ENCODE results near the gene MAMDC2.

Gene MAMDC2

DNA sequence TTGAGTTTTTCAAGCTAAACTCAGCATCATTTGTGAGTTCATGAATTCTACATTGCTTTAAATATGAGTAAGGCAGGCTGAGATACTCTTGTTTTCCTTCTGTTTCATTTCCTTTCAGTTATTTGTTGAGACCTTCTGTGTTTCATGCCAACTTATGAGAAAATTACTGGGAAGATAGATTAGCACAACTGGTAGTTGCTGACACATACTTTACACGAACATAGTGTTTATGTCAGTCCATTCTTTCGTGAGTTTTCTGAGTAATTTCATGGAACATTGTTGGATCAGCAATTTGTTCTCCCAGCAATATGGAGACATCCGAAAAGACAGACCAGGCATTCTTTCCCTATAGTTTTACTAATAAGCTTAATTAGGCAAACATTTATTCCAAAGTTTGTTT is 113.1 kb downstream of the MAMDC2 start:
- no peak overlapping the region for H2BK5ac ChIP-seq (ENCODE audit: low read length)
- no peak overlapping the region for H3K4me3 ChIP-seq (ENCODE audit: low read length)
- no peak overlapping the region for H3K18ac ChIP-seq (ENCODE audit: low read length)
- no peaks in the 10 kb centered on the region for H3K79me2 ChIP-seq (ENCODE audit: control insufficient read depth, insufficient read depth, low read length)
- H4K5ac ChIP-seq (ENCODE audit: low read length), result no peak overlapping the region
- H3K4me2 ChIP-seq (ENCODE audit: low read length), result no peak overlapping the region
- no peak overlapping the region for H2BK120ac ChIP-seq (ENCODE audit: low read depth, low read length)
- no peaks in the 10 kb centered on the region for H3K4me1 ChIP-seq (ENCODE audit: control insufficient read depth, low read depth, low read length)
- H2BK15ac ChIP-seq (replicated peaks; ENCODE audit: low read depth), result no peak overlapping the region
- H3K27ac ChIP-seq (ENCODE audit: low read depth, low read length), result no peak overlapping the region
- no peaks in the 10 kb centered on the region for H3K79me1 ChIP-seq (ENCODE audit: low read length)
- WGBS (ENCODE audit: extremely low coverage, insufficient coverage, low lambda C conversion rate), result no CpG with 5 or more reads among the region's 3 CpGs
- no peak overlapping the region for H4K8ac ChIP-seq (ENCODE audit: low read depth, low read length)
- H3K27me3 ChIP-seq (ENCODE audit: insufficient read depth, low read length, poor library complexity), result no peaks in the 10 kb centered on the region
- H2AK5ac ChIP-seq (ENCODE audit: low read length), result no peak overlapping the region
- no peak overlapping the region for H3K9ac ChIP-seq (ENCODE audit: low read length)
- H3K23ac ChIP-seq (ENCODE audit: low read length), result no peak overlapping the region
- no peaks in the 10 kb centered on the region for H3K36me3 ChIP-seq (ENCODE audit: control insufficient read depth, insufficient read depth, low read length)
- no peak for DNase-seq
- H3K56ac ChIP-seq (ENCODE audit: low read length), result no peak overlapping the region
- H3K4ac ChIP-seq (ENCODE audit: low read depth, low read length), result no peak overlapping the region

DNA sequence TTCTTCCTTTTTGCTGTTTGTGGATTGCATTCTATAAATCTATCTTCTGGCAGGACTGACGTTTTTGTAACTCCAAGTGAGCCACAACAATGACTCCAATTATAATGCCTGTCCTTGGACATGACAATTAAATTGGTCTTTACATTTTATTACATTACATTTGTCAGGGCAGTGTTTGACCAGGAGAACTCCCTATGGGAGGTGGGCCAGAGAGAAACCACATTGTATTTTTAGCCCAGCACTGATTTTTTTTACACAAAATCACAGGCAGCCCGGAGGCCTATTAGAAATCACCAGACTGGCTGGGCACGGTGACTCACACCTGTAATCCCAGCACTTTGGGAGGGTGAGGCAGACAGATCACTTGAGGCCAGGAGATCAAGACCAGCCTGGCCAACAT is 116.0 kb downstream of the MAMDC2 start:
- no peak overlapping the region for H3K27ac ChIP-seq (ENCODE audit: low read depth, low read length)

DNA sequence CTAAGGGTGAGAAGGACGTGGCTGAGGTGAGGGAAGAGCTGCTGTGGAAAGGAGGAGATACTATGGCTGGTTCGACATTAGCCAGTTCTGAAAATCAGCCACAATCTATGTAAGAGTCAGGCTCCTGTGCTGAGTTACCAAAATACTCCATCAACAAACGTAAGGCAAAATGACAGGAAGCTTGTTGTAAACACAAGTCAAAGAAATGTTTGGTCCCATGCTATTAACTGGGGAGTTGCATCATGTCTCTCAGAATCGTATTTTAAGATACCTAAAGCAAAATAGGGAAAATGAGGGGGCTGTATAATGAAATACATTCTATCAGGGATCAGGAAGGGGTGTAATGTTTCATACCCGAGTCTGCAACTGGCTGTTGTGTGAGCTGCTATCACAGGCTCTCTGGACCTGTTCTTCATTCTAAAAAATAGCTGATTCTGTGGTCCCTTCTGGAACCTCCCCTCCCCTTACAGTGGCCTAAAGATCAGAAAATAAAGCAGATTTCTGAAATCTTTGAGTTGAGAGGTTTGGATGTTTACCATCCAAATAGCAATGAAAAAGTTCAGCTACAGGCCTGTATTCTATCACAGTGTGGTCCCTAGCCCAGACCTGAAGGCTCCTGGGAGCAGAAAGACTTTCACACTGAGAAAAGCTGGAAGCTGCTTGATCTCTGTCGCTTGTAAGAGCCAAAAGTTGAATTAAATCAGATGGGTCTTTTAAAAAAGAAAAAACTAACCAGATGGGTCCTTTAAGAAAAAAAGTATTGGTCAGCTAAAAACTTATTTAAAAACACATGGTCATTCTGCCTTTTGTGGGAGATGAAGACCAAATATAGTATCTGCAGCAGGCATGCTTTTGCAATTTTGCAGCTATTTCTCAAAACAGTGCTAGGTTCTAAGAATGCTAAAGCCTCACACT is 117.3 kb downstream of the MAMDC2 start:
- Histone ChIP-seq H2BK5ac (ENCODE audit: low read length) (no peak overlapping the region), H3K4me1 (ENCODE audit: control insufficient read depth, low read depth, low read length) (no peaks in the 10 kb centered on the region), H3K18ac (ENCODE audit: low read length) (no peak overlapping the region), H4K5ac (ENCODE audit: low read length) (no peak overlapping the region), H3K4me2 (ENCODE audit: low read length) (no peak overlapping the region), H2BK120ac (ENCODE audit: low read depth, low read length) (no peak overlapping the region), H4K8ac (ENCODE audit: low read depth, low read length) (no peak overlapping the region), H2AK5ac (ENCODE audit: low read length) (no peak overlapping the region), H3K23ac (ENCODE audit: low read length) (no peak overlapping the region), H3K36me3 (ENCODE audit: control insufficient read depth, insufficient read depth, low read length) (no peaks in the 10 kb centered on the region), H3K4me3 (ENCODE audit: low read length) (no peak overlapping the region), H3K79me2 (ENCODE audit: control insufficient read depth, insufficient read depth, low read length) (no peaks in the 10 kb centered on the region), H3K27me3 (ENCODE audit: insufficient read depth, low read length, poor library complexity) (peaks cover 2% of the 10 kb centered on the region), H3K4ac (ENCODE audit: low read depth, low read length) (no peak overlapping the region), H3K56ac (ENCODE audit: low read length) (no peak overlapping the region), H3K9ac (ENCODE audit: low read length) (no peak overlapping the region), H3K27ac (ENCODE audit: low read depth, low read length) (no peak overlapping the region), H3K79me1 (ENCODE audit: low read length) (no peaks in the 10 kb centered on the region), H2BK15ac (replicated peaks; ENCODE audit: low read depth) (no peak overlapping the region)
- WGBS (ENCODE audit: extremely low coverage, insufficient coverage, low lambda C conversion rate), result no CpG with 5 or more reads among the region's 6 CpGs
- no peak for DNase-seq

More for the DNA sequence above, 116.0 kb downstream of the MAMDC2 start:
- Histone ChIP-seq H4K5ac (ENCODE audit: low read length) (no peak overlapping the region), H2BK5ac (ENCODE audit: low read length) (no peak overlapping the region), H2BK15ac (replicated peaks; ENCODE audit: low read depth) (no peak overlapping the region), H3K23ac (ENCODE audit: low read length) (no peak overlapping the region), H3K4ac (ENCODE audit: low read depth, low read length) (no peak overlapping the region), H3K9ac (ENCODE audit: low read length) (no peak overlapping the region), H2BK120ac (ENCODE audit: low read depth, low read length) (no peak overlapping the region), H3K79me2 (ENCODE audit: control insufficient read depth, insufficient read depth, low read length) (no peaks in the 10 kb centered on the region), H4K8ac (ENCODE audit: low read depth, low read length) (no peak overlapping the region), H3K79me1 (ENCODE audit: low read length) (no peaks in the 10 kb centered on the region), H3K4me2 (ENCODE audit: low read length) (no peak overlapping the region), H3K18ac (ENCODE audit: low read length) (no peak overlapping the region), H3K27me3 (ENCODE audit: insufficient read depth, low read length, poor library complexity) (no peaks in the 10 kb centered on the region), H3K36me3 (ENCODE audit: control insufficient read depth, insufficient read depth, low read length) (no peaks in the 10 kb centered on the region), H3K56ac (ENCODE audit: low read length) (no peak overlapping the region), H3K4me1 (ENCODE audit: control insufficient read depth, low read depth, low read length) (no peaks in the 10 kb centered on the region), H3K4me3 (ENCODE audit: low read length) (no peak overlapping the region), H2AK5ac (ENCODE audit: low read length) (no peak overlapping the region)
- DNase-seq, result no peak
- no CpG with 5 or more reads among the region's 3 CpGs for WGBS (ENCODE audit: extremely low coverage, insufficient coverage, low lambda C conversion rate)

DNA sequence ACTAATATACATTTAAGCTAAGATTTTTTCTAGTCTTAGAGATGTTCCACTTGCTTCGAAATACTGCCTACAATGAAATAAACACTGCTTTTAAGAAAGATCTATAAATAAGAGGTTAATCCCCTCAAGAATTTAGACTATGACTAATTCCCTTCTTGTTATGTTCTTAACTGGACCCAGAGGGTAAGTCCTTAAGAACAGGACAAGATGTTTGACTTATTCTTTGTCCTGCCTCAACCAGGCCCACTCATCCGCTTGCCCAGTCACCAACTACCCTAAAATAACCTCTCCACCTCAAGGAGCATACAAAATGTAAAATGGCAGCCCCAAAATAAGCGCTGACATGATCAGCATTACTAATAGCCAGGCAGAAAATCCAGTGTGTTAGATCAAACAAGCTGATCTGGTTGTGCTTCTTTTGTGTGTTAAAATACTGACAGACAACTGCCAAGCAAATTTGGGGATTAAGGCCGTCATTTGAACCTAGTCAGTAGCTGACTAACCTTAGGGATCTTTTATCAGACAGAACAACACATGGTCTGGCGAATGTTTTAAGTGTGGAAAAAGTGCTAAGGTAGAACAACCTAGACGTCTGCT is 121.5 kb downstream of the MAMDC2 start:
- no peak for DNase-seq
- no peak overlapping the region for H3K18ac ChIP-seq (ENCODE audit: low read length)
- H4K5ac ChIP-seq (ENCODE audit: low read length), result no peak overlapping the region
- H2BK120ac ChIP-seq (ENCODE audit: low read depth, low read length), result no peak overlapping the region
- H3K4me3 ChIP-seq (ENCODE audit: low read length), result no peak overlapping the region
- no peaks in the 10 kb centered on the region for H3K79me1 ChIP-seq (ENCODE audit: low read length)
- H3K79me2 ChIP-seq (ENCODE audit: control insufficient read depth, insufficient read depth, low read length), result no peaks in the 10 kb centered on the region
- no peak overlapping the region for H2BK5ac ChIP-seq (ENCODE audit: low read length)
- no peaks in the 10 kb centered on the region for H3K36me3 ChIP-seq (ENCODE audit: control insufficient read depth, insufficient read depth, low read length)
- H3K4me2 ChIP-seq (ENCODE audit: low read length), result no peak overlapping the region
- H3K9ac ChIP-seq (ENCODE audit: low read length), result no peak overlapping the region
- H4K8ac ChIP-seq (ENCODE audit: low read depth, low read length), result no peak overlapping the region
- H3K56ac ChIP-seq (ENCODE audit: low read length), result no peak overlapping the region
- H3K23ac ChIP-seq (ENCODE audit: low read length), result no peak overlapping the region
- no CpG with 5 or more reads among the region's 6 CpGs for WGBS (ENCODE audit: extremely low coverage, insufficient coverage, low lambda C conversion rate)
- H3K27me3 ChIP-seq (ENCODE audit: insufficient read depth, low read length, poor library complexity), result peaks cover 2% of the 10 kb centered on the region
- H2AK5ac ChIP-seq (ENCODE audit: low read length), result no peak overlapping the region
- H3K4ac ChIP-seq (ENCODE audit: low read depth, low read length), result no peak overlapping the region
- H3K27ac ChIP-seq (ENCODE audit: low read depth, low read length), result no peak overlapping the region
- no peak overlapping the region for H2BK15ac ChIP-seq (replicated peaks; ENCODE audit: low read depth)
- no peaks in the 10 kb centered on the region for H3K4me1 ChIP-seq (ENCODE audit: control insufficient read depth, low read depth, low read length)

DNA sequence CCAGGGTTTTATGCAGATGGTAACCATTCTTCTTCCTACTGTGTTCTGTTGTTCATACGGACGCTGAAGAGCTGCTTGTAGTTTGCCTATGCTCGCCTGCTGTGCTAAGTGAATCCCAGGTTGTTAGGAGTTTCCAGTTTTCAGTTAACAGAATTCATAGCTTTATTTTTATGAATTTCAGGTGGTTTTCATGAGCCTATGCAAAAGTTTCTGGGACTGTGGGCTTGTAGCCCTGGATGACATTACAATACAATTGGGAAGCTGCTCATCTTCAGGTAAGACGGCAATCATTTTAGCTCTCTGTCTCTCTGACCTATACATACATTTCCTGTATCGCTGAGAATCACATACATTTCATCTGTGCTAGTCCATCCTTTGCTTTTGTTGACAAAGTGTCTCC is 124.9 kb downstream of the MAMDC2 start:
- no peaks in the 10 kb centered on the region for H3K4me1 ChIP-seq (ENCODE audit: control insufficient read depth, low read depth, low read length)
- H3K27ac ChIP-seq (ENCODE audit: low read depth, low read length), result no peak overlapping the region
- no CpG with 5 or more reads among the region's 5 CpGs for WGBS (ENCODE audit: extremely low coverage, insufficient coverage, low lambda C conversion rate)
- H3K23ac ChIP-seq (ENCODE audit: low read length), result no peak overlapping the region
- H3K18ac ChIP-seq (ENCODE audit: low read length), result no peak overlapping the region
- no peak overlapping the region for H3K56ac ChIP-seq (ENCODE audit: low read length)
- peaks cover 2% of the 10 kb centered on the region for H3K27me3 ChIP-seq (ENCODE audit: insufficient read depth, low read length, poor library complexity)
- H2BK15ac ChIP-seq (replicated peaks; ENCODE audit: low read depth), result no peak overlapping the region
- H2BK5ac ChIP-seq (ENCODE audit: low read length), result no peak overlapping the region
- H3K79me1 ChIP-seq (ENCODE audit: low read length), result no peaks in the 10 kb centered on the region
- H4K5ac ChIP-seq (ENCODE audit: low read length), result no peak overlapping the region
- H3K9ac ChIP-seq (ENCODE audit: low read length), result no peak overlapping the region
- H3K4me3 ChIP-seq (ENCODE audit: low read length), result no peak overlapping the region
- H3K4me2 ChIP-seq (ENCODE audit: low read length), result no peak overlapping the region
- no peak overlapping the region for H4K8ac ChIP-seq (ENCODE audit: low read depth, low read length)
- H3K79me2 ChIP-seq (ENCODE audit: control insufficient read depth, insufficient read depth, low read length), result no peaks in the 10 kb centered on the region
- no peak overlapping the region for H3K4ac ChIP-seq (ENCODE audit: low read depth, low read length)
- no peaks in the 10 kb centered on the region for H3K36me3 ChIP-seq (ENCODE audit: control insufficient read depth, insufficient read depth, low read length)
- H2AK5ac ChIP-seq (ENCODE audit: low read length), result no peak overlapping the region
- no peak overlapping the region for H2BK120ac ChIP-seq (ENCODE audit: low read depth, low read length)
- no peak for DNase-seq
